ENCODE results near the gene TAS2R41. TPM values are rescaled to one million over a fixed set of nuclear protein-coding genes. Genes with fewer than 3 reads are reported as not detected.

The TAS2R41 gene
- total RNA-seq, 1 donor from 2014 or later, result not detected

DNA sequence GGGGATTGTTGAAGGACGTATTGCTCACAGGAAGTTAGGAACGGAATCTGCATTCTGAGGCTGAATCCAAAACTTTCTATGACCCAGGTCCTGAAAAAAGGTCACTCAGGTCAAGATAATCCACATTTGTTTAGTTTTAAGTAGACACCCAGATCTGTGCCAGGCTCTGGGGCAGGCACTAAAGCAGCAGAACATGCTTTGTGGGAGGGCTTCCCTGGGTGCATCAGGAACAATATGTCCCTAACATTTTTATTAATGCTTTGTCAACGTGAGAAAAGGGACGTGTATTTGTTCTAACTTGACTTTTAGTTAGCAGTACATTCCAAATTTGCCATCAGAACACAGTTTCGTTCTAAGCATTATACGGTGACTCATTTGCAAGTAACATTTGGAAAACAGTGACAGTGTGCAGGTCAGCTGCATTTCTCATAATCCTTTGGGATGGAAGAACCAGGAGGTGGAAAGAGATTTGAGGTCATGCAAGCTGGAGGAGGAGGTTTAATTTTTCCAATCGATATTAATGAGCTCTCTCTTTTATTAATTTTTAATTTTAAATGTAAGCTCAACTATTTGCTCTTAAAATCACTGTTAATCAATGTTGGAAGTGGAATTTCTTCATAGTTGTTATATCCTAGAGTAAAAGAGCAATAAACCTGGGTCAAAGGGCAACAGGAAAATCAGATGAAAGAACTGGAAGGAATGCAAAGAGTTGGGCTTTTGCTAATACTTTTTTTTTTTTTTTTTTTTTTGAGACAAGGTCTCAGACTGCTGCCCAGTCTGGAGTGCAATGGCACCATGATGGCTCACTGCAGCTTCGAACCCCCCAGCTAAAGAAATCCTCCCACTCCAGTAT lies 35.0 kb downstream of the TAS2R41 start:
- Mint-ChIP-seq H3K4me1 (ENCODE audit: low read depth, unreplicated experiment) (peaks cover 25% of the 10 kb centered on the region), H3K27me3 (ENCODE audit: low read depth, unreplicated experiment) (no peaks in the 10 kb centered on the region), H3K36me3 (ENCODE audit: low read depth, unreplicated experiment) (no peaks in the 10 kb centered on the region), H3K4me3 (ENCODE audit: unreplicated experiment) (no peak overlapping the region), H3K27ac (ENCODE audit: unreplicated experiment) (no peak overlapping the region), H3K9me3 (ENCODE audit: unreplicated experiment) (peaks cover 2% of the 10 kb centered on the region)
- H3K36me3 ChIP-seq (ENCODE audit: insufficient read depth, low read length), result no peaks in the 10 kb centered on the region
- H3K4me1 ChIP-seq (ENCODE audit: insufficient read depth, low read length), result no peaks in the 10 kb centered on the region
- no peak overlapping the region for H3K4me3 ChIP-seq (ENCODE audit: insufficient read depth, low read depth, low read length)
- H3K9me3 ChIP-seq (ENCODE audit: insufficient read depth, low read depth, low read length), result no peaks in the 10 kb centered on the region
- no peaks in the 10 kb centered on the region for H3K79me2 ChIP-seq (ENCODE audit: insufficient read depth, low read length)
- no peak for DNase-seq (ENCODE audit: low read depth)
- H2AFZ ChIP-seq (ENCODE audit: low read depth, low read length), result no peak overlapping the region
- no peak for FAIRE-seq
- TF ChIP-seq, protein P1, sequence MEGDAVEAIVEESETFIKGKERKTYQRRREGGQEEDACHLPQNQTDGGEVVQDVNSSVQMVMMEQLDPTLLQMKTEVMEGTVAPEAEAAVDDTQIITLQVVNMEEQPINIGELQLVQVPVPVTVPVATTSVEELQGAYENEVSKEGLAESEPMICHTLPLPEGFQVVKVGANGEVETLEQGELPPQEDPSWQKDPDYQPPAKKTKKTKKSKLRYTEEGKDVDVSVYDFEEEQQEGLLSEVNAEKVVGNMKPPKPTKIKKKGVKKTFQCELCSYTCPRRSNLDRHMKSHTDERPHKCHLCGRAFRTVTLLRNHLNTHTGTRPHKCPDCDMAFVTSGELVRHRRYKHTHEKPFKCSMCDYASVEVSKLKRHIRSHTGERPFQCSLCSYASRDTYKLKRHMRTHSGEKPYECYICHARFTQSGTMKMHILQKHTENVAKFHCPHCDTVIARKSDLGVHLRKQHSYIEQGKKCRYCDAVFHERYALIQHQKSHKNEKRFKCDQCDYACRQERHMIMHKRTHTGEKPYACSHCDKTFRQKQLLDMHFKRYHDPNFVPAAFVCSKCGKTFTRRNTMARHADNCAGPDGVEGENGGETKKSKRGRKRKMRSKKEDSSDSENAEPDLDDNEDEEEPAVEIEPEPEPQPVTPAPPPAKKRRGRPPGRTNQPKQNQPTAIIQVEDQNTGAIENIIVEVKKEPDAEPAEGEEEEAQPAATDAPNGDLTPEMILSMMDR (IDR thresholded peaks at IDR 0.05; ENCODE audit: insufficient read depth, low read depth, low read length), result no peak
- TF ChIP-seq EZH2 (IDR thresholded peaks at IDR 0.05; ENCODE audit: insufficient read depth, low read length), result no peak
- H3K27ac ChIP-seq (ENCODE audit: low read depth, low read length), result no peak overlapping the region
- H3K4me2 ChIP-seq (ENCODE audit: low read length), result no peak overlapping the region
- no peak overlapping the region for H3K9ac ChIP-seq (ENCODE audit: low read length)
- H3K27me3 ChIP-seq (ENCODE audit: insufficient read depth, low read length), result peaks cover 3% of the 10 kb centered on the region
- H4K20me1 ChIP-seq (ENCODE audit: insufficient read depth, low read length), result no peaks in the 10 kb centered on the region

DNA sequence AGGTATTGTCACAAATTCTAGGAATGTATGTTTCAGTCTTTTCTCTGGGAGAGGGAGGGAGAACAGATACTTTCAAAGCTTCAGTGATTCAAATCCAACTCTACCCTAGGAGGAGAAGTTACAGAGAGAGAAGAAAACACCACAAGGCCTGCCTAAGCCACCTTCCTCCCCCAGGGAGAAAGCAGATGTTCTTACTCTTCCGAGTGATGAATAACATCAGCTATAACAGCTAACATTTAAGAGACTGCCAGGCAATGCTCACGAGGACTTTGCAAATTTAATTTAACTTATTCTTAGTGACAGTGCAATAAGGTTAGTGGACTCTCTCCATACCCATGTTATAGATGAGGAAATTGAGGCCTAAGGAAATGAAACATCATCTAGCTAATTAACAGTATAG lies 36.8 kb downstream of the TAS2R41 start:
- no peak for TF ChIP-seq EZH2 (IDR thresholded peaks at IDR 0.05; ENCODE audit: insufficient read depth, low read length)
- TF ChIP-seq, protein P1 (IDR thresholded peaks at IDR 0.05; ENCODE audit: insufficient read depth, low read depth, low read length), result no peak
- Histone ChIP-seq H3K27me3 (ENCODE audit: insufficient read depth, low read length) (peaks cover 3% of the 10 kb centered on the region), H3K9me3 (ENCODE audit: insufficient read depth, low read depth, low read length) (no peaks in the 10 kb centered on the region), H3K36me3 (ENCODE audit: insufficient read depth, low read length) (no peaks in the 10 kb centered on the region), H3K4me2 (ENCODE audit: low read length) (no peak overlapping the region), H3K79me2 (ENCODE audit: insufficient read depth, low read length) (no peaks in the 10 kb centered on the region), H3K4me3 (ENCODE audit: insufficient read depth, low read depth, low read length) (no peak overlapping the region), H4K20me1 (ENCODE audit: insufficient read depth, low read length) (no peaks in the 10 kb centered on the region), H2AFZ (ENCODE audit: low read depth, low read length) (no peak overlapping the region), H3K27ac (ENCODE audit: low read depth, low read length) (no peak overlapping the region), H3K4me1 (ENCODE audit: insufficient read depth, low read length) (peaks cover 8% of the 10 kb centered on the region), H3K9ac (ENCODE audit: low read length) (no peak overlapping the region)
- FAIRE-seq (no peak), DNase-seq (ENCODE audit: low read depth) (no peak)
- peaks cover 2% of the 10 kb centered on the region for H3K9me3 Mint-ChIP-seq (ENCODE audit: unreplicated experiment)
- H3K4me3 Mint-ChIP-seq (ENCODE audit: unreplicated experiment), result no peak overlapping the region
- no peaks in the 10 kb centered on the region for H3K27me3 Mint-ChIP-seq (ENCODE audit: low read depth, unreplicated experiment)
- peak overlapping the region; percentile 27 for H3K27ac Mint-ChIP-seq (ENCODE audit: unreplicated experiment)
- peaks cover 41% of the 10 kb centered on the region for H3K4me1 Mint-ChIP-seq (ENCODE audit: low read depth, unreplicated experiment)
- no peaks in the 10 kb centered on the region for H3K36me3 Mint-ChIP-seq (ENCODE audit: low read depth, unreplicated experiment)
